GM12878 (cell line): ENCODE data around the gene ADGB. TPM values are rescaled to one million over a fixed set of nuclear protein-coding genes. Genes with fewer than 3 reads are reported as not detected.

Experiments
- ATAC-seq: fragments of 200-7000 bp; cut with Tn5 transposase; 3 replicates; pipeline ENCODE4 v1.9.1; 2020; ENCODE audit warnings: mild to moderate bottlenecking, moderate library complexity
- BruUV-seq: library from RNA; stranded (reverse); fragments of 400-500 nt; replicated peaks from 2 replicates; lab custom pipeline; 2021; lab: Mats Ljungman, UMichigan
- CTCF ChIA-PET: fragments of 300-600 bp; sonication (Branson Sonifier 250); formaldehyde crosslinking; extraction: SDS; loops from one replicate; lab custom pipeline; 2021; ENCODE audit warnings: inconsistent platforms; lab: Yijun Ruan, JAX
- POLR2A ChIA-PET: fragments of 350-600 bp; formaldehyde crosslinking; extraction: SDS; loops from one replicate; lab custom pipeline; 2021; ENCODE audit warnings: inconsistent platforms; lab: Charles Lee
- RAD21 ChIA-PET: fragments of 300-600 bp; sonication (Branson Sonifier 250); formaldehyde crosslinking; loops from one replicate; lab custom pipeline; 2023; ENCODE audit warnings: antibody characterized with exemption; ENCODE audit not compliant: unreplicated experiment; lab: Charles Lee
- SMC1A ChIA-PET: fragments of 300-600 bp; sonication (Branson Sonifier 250); formaldehyde crosslinking; loops from one replicate; lab custom pipeline; 2023; ENCODE audit not compliant: unreplicated experiment, uncharacterized antibody; lab: Charles Lee
- DNase-seq: peaks from one replicate; pipeline ENCODE4 v3.0.0-alpha.2; 2011; ENCODE audit warnings: low read depth, low spot score
- FAIRE-seq: peaks from 3 replicates; lab custom pipeline; 2011; peaks lifted over from hg19 to GRCh38; lab: Jason Lieb, UNC
- H2AFZ ChIP-seq: 2 replicates; pipeline ENCODE4 v1.6.0; 2011; ENCODE audit warnings: low read depth, low read length, control low read depth; ENCODE audit not compliant: control insufficient read depth
- H3K27ac ChIP-seq: 2 replicates; pipeline ENCODE4 v1.5.1; 2011; ENCODE audit warnings: control low read depth; ENCODE audit not compliant: control insufficient read depth, insufficient read depth
- H3K27me3 ChIP-seq, 2 experiments: replicated peaks in 1 of 2; 2 replicates each; pipeline versions ENCODE4 v1.6.0 to v1.6.1; 2011; ENCODE audit warnings: low read length in 1 of 2; ENCODE audit not compliant: control insufficient read depth in 2 of 2, insufficient read depth in 2 of 2
- H3K36me3 ChIP-seq, 2 experiments: 2 replicates each; pipeline ENCODE4 v1.5.1; 2011; ENCODE audit warnings: low read length in 1 of 2; ENCODE audit not compliant: control insufficient read depth in 2 of 2, insufficient read depth in 2 of 2
- H3K4me1 ChIP-seq: 2 replicates; pipeline ENCODE4 v1.6.1; 2011; ENCODE audit warnings: mild to moderate bottlenecking, low read length, moderate library complexity, mixed read lengths; ENCODE audit not compliant: control insufficient read depth, insufficient read depth
- H3K4me2 ChIP-seq: 2 replicates; pipeline ENCODE4 v1.6.0; 2011; ENCODE audit warnings: control low read depth; ENCODE audit not compliant: control insufficient read depth, insufficient read depth
- H3K4me3 ChIP-seq: fragments of 200-600 bp; sonication (generic); 2 replicates; pipeline ENCODE4 v1.5.1; 2016
- H3K79me2 ChIP-seq: 2 replicates; pipeline ENCODE4 v1.6.0; 2011; ENCODE audit warnings: low read length; ENCODE audit not compliant: control insufficient read depth, insufficient read depth
- H3K9ac ChIP-seq: 2 replicates; pipeline ENCODE4 v1.8.0; 2011; ENCODE audit warnings: low read length, control low read depth, mixed read lengths; ENCODE audit not compliant: control insufficient read depth, insufficient read depth
- H3K9me3 ChIP-seq: replicated peaks from 3 replicates; pipeline ENCODE4 v1.5.1; 2011; ENCODE audit warnings: mild to moderate bottlenecking, low read length; ENCODE audit not compliant: control insufficient read depth, insufficient read depth
- H4K20me1 ChIP-seq: 2 replicates; pipeline ENCODE4 v1.6.0; 2011; ENCODE audit not compliant: control insufficient read depth, insufficient read depth
- E4F1 ChIP-seq: fragments of 450-650 bp; IDR thresholded peaks from 2 replicates; pipeline ENCODE4 v1.6.1; 2018; ENCODE audit warnings: borderline replicate concordance, mild to moderate bottlenecking; ENCODE audit not compliant: partially characterized antibody
- HDAC6 ChIP-seq: fragments of 200-600 bp; sonication (generic); IDR thresholded peaks from one replicate; pipeline ENCODE4 v1.8.0; 2017; ENCODE audit warnings: antibody characterized with exemption; ENCODE audit not compliant: unreplicated experiment
- NFYA ChIP-seq: IDR thresholded peaks from 2 replicates; pipeline ENCODE4 v1.6.1; 2011; ENCODE audit warnings: low read depth, mild to moderate bottlenecking, low read length, improper control_type of control experiment, borderline replicate concordance
- NFYB ChIP-seq: IDR thresholded peaks from 2 replicates; pipeline ENCODE4 v1.6.1; 2011; ENCODE audit warnings: low read depth, mild to moderate bottlenecking, low read length, improper control_type of control experiment, moderate library complexity; ENCODE audit not compliant: insufficient read depth
- RAD51 ChIP-seq: fragments of 450-650 bp; IDR thresholded peaks from 2 replicates; pipeline ENCODE4 v1.6.1; 2016; ENCODE audit warnings: moderate library complexity, mild to moderate bottlenecking, inconsistent platforms
- RELB ChIP-seq: fragments of 450-650 bp; IDR thresholded peaks from 2 replicates; pipeline ENCODE4 v1.6.1; 2017; ENCODE audit warnings: low read depth, mild to moderate bottlenecking, moderate library complexity
- RFX5 ChIP-seq: IDR thresholded peaks from 2 replicates; pipeline ENCODE4 v1.6.1; 2011; ENCODE audit warnings: low read depth, low read length, improper control_type of control experiment
- SKIL ChIP-seq: fragments of 450-650 bp; IDR thresholded peaks from 2 replicates; pipeline ENCODE4 v1.6.1; 2017; ENCODE audit warnings: mild to moderate bottlenecking, low read depth, inconsistent platforms; ENCODE audit not compliant: poor library complexity, severe bottlenecking
- TARDBP ChIP-seq: IDR thresholded peaks from 2 replicates; pipeline ENCODE4 v1.6.1; 2016; ENCODE audit warnings: borderline replicate concordance
- ZNF207 ChIP-seq: fragments of 450-650 bp; IDR thresholded peaks from 2 replicates; pipeline ENCODE4 v1.6.1; 2014; ENCODE audit warnings: antibody characterized with exemption, mild to moderate bottlenecking, borderline replicate concordance
- ZNF592 ChIP-seq: fragments of 450-650 bp; IDR thresholded peaks from 2 replicates; pipeline ENCODE4 v1.6.1; 2017; ENCODE audit warnings: mild to moderate bottlenecking, moderate library complexity
- ZSCAN29 ChIP-seq: fragments of 450-650 bp; IDR thresholded peaks from 2 replicates; pipeline ENCODE4 v1.6.1; 2017; ENCODE audit warnings: mild to moderate bottlenecking, moderate library complexity
- WGBS: methylation state at CpG from one replicate; pipeline ENCODE4 v1.1.6; 2016; ENCODE audit warnings: low lambda C conversion rate; ENCODE audit not compliant: insufficient replicate concordance, insufficient coverage; ENCODE audit errors: missing lambda C conversion rate; 5-methylcytosine and 5-hydroxymethylcytosine counted together
- in situ Hi-C: fragments of 300-500 bp; cut with MboI; formaldehyde crosslinking; loops from 9 replicates; pipeline ENCODE4 v1.14.3; 2018; ENCODE audit warnings: mixed read lengths
- intact Hi-C: fragments of 100-400 bp; cut with micrococcal nuclease; formaldehyde crosslinking; loops from one replicate; pipeline ENCODE4 v1.14.2; 2022; ENCODE audit not compliant: unreplicated experiment
- polyA plus RNA-seq, 11 experiments: library from polyadenylated mRNA; depleted of rRNA in 4 of 11; unstranded in 6 of 11; stranded (reverse) in 5 of 11; fragments of >200 nt; fragmentation: Nextera tagmentation in 4 of 11; fragmentation: Illumina TruSeq in 1 of 11; extraction: Ambion mirVana in 4 of 11; extraction: Trizol in 1 of 11; gene quantifications; 1 replicate in 1 of 11; 2 replicates in 10 of 11; pipeline versions ENCODE4 v1.2.1 to v1.2.3, GENCODE V29; 2011 to 2016; ENCODE audit warnings: inconsistent platforms in 2 of 11, missing spikeins in 2 of 11, low read depth in 1 of 11
- total RNA-seq, 4 experiments: library from RNA; depleted of rRNA in 3 of 4; stranded (reverse); fragments of >200 nt in 3 of 4; fragmentation: Illumina TruSeq in 1 of 4; extraction: Trizol in 1 of 4; gene quantifications; 2 replicates each; pipeline versions ENCODE4 v1.2.1 to v1.2.3, GENCODE V29; 2013 to 2021

The ADGB gene
- total and polyA plus RNA-seq, 10 of the 15 experiments (the other 5 are each of a cell fraction or from before 2014, with no cell fraction given), result not detected

GRCh38 chr6:146673069-146673468 is 74.3 kb downstream of the ADGB start (continued):
- no peak for TF ChIP-seq SKIL
- no peak for TF ChIP-seq RFX5
- TF ChIP-seq, all 136 proteins: peak for 0

GRCh38 chr6:146679386-146679785 is 80.6 kb downstream of the ADGB start:
- H4K20me1 ChIP-seq, result no peaks in the 10 kb centered on the region
- no peak overlapping the region for H3K27ac ChIP-seq
- no peaks in the 10 kb centered on the region for H3K9me3 ChIP-seq
- POLR2A ChIA-PET, result no interaction called here
- 7% methylated on average over 3 of the region's 3 CpGs for whole genome bisulfite sequencing
- no TSS peak for BruUV-seq
- FAIRE-seq, result no peak
- H3K36me3 ChIP-seq, result no peaks in the 10 kb centered on the region
- no peak overlapping the region for H3K4me3 ChIP-seq
- intact Hi-C loops, result no loop called here
- H2AFZ ChIP-seq, result no peak overlapping the region
- H3K9ac ChIP-seq, result no peak overlapping the region
- H3K79me2 ChIP-seq, result no peaks in the 10 kb centered on the region
- SMC1A ChIA-PET, result no interaction called here
- CTCF ChIA-PET, result interaction anchor here (0.6 to 0.8 kb wide), 2 partner anchors 20 to 115 kb away, joined by 3 to 5 read pairs; no protein-coding TSS in a partner anchor
- H3K4me2 ChIP-seq, result no peak overlapping the region
- no peaks in the 10 kb centered on the region for H3K27me3 ChIP-seq
- DNase-seq, result no peak
- RAD21 ChIA-PET, result no interaction called here
- no peaks in the 10 kb centered on the region for H3K4me1 ChIP-seq
- in situ Hi-C loops, result no loop called here
- no peak for ATAC-seq
- TF ChIP-seq ZNF207 (no peak), NFYB (no peak), TARDBP (no peak), HDAC6 (no peak), NFYA (no peak), E4F1 (no peak), RAD51 (no peak), ZSCAN29 (no peak), RELB (no peak), ZNF592 (no peak)
